ENCODE data around the gene HDGFL2.

Gene HDGFL2

GRCh38 chr19:4432918-4433506 is 39.1 kb upstream of the HDGFL2 start:
- ChIA-PET POLR2A (no interaction called here), CTCF (no interaction called here)
- no peaks in the 10 kb centered on the region for H3K4me1 ChIP-seq (ENCODE audit: control insufficient read depth, insufficient read depth, low read length)
- peaks cover 59 to 94% of the 10 kb centered on the region in 2 experiments; a peak in 2 of 3 replicates for H3K36me3 ChIP-seq (ENCODE audit: control insufficient read depth in 2 of 2, insufficient read depth in 1 of 2, low read length in 2 of 2)
- no peaks in the 10 kb centered on the region for H3K9me3 ChIP-seq (ENCODE audit: control insufficient read depth, insufficient read depth, low read depth, low read length)
- no peak overlapping the region for H3K27ac ChIP-seq (ENCODE audit: extremely low read depth, low read depth, low read length)
- no peak overlapping the region for H3K4me3 ChIP-seq (ENCODE audit: low read depth, low read length)
- TF ChIP-seq ZNF354C (tag by site-specific recombination; IDR thresholded peaks at IDR 0.05; ENCODE audit: borderline replicate concordance, low read depth) (no peak), ZNF513 (tag by site-specific recombination; IDR thresholded peaks at IDR 0.05) (no peak), ZBTB49 (tag by site-specific recombination; IDR thresholded peaks at IDR 0.05; ENCODE audit: low read depth) (no peak), PRDM2 (tag by site-specific recombination; IDR thresholded peaks at IDR 0.05; ENCODE audit: borderline replicate concordance) (no peak), PRDM6 (tag by site-specific recombination; IDR thresholded peaks at IDR 0.05) (no peak), ZNF366 (tag by site-specific recombination; conservative IDR thresholded peaks at IDR 0.05) (no peak), HOXC10 (CRISPR knock-in tag; IDR thresholded peaks at IDR 0.05) (no peak), ZBTB48 (tag by site-specific recombination; IDR thresholded peaks at IDR 0.05) (no peak)

- H3K9me3 ChIP-seq (ENCODE audit: control insufficient read depth, insufficient read depth, low read depth, low read length): no peaks in the 10 kb centered on the region
- ChIA-PET POLR2A (no interaction called here), CTCF (interaction anchor here (0.6 to 1.2 kb wide), 2 partner anchors 34 to 101 kb away, joined by 3 to 5 read pairs; partner anchors contain the start of gene PLIN5)
- TF ChIP-seq ZSCAN4 (tag by site-specific recombination; IDR thresholded peaks at IDR 0.05) (no peak), ZBTB26 (tag by site-specific recombination; optimal IDR thresholded peaks at IDR 0.05) (no peak), HOXA7 (CRISPR knock-in tag; IDR thresholded peaks at IDR 0.05; ENCODE audit: borderline replicate concordance) (no peak)
- H3K36me3 ChIP-seq (ENCODE audit: control insufficient read depth in 2 of 2, insufficient read depth in 1 of 2, low read length in 2 of 2): peaks cover 64 to 95% of the 10 kb centered on the region in 2 experiments; a peak in 2 of 3 replicates
- no peaks in the 10 kb centered on the region for H3K4me1 ChIP-seq (ENCODE audit: control insufficient read depth, insufficient read depth, low read length)
- H3K27ac ChIP-seq (ENCODE audit: extremely low read depth, low read depth, low read length): no peak overlapping the region
- H3K4me3 ChIP-seq (ENCODE audit: low read depth, low read length): no peak overlapping the region
Measured at GRCh38 chr19:4434391-4434790, 37.7 kb upstream of the HDGFL2 start.

Measured in HEK293 (cell line).